ENCODE results near the gene ASPN.

Gene ASPN

DNA sequence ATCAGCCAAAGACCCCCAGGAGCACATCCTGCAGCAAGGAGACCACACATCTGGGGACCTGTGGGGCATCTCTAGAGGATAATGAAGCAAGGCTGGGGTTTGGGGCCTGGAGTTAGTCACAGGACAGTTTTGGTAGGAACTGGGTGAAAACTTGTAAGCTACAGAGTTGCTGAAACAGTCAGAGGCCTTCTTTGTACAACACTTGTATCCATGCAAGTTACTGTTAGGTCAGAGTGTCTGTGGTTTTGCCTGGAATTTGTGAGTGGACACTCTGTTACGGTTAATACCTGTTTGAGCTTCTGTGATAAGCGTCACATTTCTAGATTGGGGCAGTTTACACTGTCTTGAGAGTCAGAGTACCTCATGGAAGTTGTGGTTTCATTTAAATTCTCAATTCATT, 22.6 kb upstream of the ASPN start:
- TF ChIP-seq, protein P1, sequence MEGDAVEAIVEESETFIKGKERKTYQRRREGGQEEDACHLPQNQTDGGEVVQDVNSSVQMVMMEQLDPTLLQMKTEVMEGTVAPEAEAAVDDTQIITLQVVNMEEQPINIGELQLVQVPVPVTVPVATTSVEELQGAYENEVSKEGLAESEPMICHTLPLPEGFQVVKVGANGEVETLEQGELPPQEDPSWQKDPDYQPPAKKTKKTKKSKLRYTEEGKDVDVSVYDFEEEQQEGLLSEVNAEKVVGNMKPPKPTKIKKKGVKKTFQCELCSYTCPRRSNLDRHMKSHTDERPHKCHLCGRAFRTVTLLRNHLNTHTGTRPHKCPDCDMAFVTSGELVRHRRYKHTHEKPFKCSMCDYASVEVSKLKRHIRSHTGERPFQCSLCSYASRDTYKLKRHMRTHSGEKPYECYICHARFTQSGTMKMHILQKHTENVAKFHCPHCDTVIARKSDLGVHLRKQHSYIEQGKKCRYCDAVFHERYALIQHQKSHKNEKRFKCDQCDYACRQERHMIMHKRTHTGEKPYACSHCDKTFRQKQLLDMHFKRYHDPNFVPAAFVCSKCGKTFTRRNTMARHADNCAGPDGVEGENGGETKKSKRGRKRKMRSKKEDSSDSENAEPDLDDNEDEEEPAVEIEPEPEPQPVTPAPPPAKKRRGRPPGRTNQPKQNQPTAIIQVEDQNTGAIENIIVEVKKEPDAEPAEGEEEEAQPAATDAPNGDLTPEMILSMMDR (IDR thresholded peaks at IDR 0.05): no peak

GRCh38 chr9:92503156-92503555, 20.9 kb upstream of the ASPN start:
- TF ChIP-seq, protein P1 (IDR thresholded peaks at IDR 0.05): no peak

GRCh38 chr9:92501671-92502393, 19.5 kb upstream of the ASPN start:
- TF ChIP-seq, protein P1 (IDR thresholded peaks at IDR 0.05): peak; percentile 72

GRCh38 chr9:92500725-92501124, 18.4 kb upstream of the ASPN start:
- TF ChIP-seq, protein P1 (IDR thresholded peaks at IDR 0.05): no peak

- TF ChIP-seq, protein P1 (IDR thresholded peaks at IDR 0.05): no peak
Measured at GRCh38 chr9:92499701-92500100, 17.4 kb upstream of the ASPN start.

GRCh38 chr9:92496396-92497176, 14.3 kb upstream of the ASPN start:
- TF ChIP-seq, protein P1 (IDR thresholded peaks at IDR 0.05): no peak

DNA sequence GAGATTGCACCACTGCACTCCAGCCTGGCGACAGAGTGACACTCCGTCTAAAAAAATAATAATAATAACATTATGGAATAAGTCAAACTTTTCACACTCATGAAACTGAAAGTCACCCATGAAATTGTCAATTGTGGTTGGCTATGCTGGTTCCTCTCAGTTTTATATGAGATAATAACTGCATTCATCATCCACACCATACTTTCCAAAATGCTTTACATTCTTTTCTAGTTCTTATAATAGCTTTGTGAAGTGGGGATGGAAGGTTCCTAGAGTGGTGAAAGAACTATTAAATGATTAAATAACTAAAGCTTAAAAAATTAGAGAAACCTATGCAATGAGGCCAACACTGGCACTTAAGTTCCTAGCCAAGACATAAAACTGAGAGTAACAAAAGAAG, 12.6 kb upstream of the ASPN start:
- TF ChIP-seq, protein P1 (IDR thresholded peaks at IDR 0.05): no peak
